ENCODE data around the gene C19orf53. TPM values are rescaled to one million over a fixed set of nuclear protein-coding genes. Genes with fewer than 3 reads are reported as not detected.
A peak's percentile ranks its signal among the peaks of the same experiment; 100 is the strongest.
"Not testable (repeated sequence)": the region's sequence is repeated elsewhere in the genome, so short reads cannot be mapped to it uniquely, and the experiment has no call there.

Gene C19orf53
- total RNA-seq, 4 donors from 2014 or later = 187 to 290 (median 235) TPM

DNA sequence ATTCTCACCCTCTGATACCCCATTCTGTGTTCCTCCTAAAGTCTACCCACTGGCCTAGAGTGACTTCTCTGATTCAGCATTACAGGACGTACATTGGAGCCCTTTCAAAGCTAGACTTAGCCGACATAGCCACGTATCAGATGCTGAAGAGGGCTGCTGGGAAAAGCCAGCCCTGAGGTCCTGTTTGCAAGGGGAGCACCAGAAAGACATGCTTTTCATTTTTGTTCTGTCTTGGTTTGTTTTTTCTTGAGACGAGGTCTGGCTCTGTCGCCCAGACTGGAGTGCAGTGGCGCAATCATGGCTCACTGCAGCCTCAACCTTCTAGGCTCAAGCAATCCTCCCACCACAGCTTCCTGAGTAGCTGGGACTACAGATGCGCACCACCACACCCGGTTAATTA lies 14.7 kb downstream of the C19orf53 start:
- Histone ChIP-seq H3K27ac (peak overlapping the region in 3 of 4 donors; percentile 77 to 90 (median 88)), H3K4me3 (no peak overlapping the region), H3K4me1 (peaks cover 0 to 39% (median 10%) of the 10 kb centered on the region in 4 donors), H3K27me3 (no peaks in the 10 kb centered on the region), H3K36me3 (no peaks in the 10 kb centered on the region), H3K9me3 (no peaks in the 10 kb centered on the region)
- 48 to 52% methylated on average over 8 of the region's 8 CpGs for WGBS, 2 donors
- DNase-seq (ENCODE audit: low spot score in 2 of 2) = no peak
- TF ChIP-seq POLR2A (IDR thresholded peaks at IDR 0.05) = no peak
- TF ChIP-seq, protein P1, sequence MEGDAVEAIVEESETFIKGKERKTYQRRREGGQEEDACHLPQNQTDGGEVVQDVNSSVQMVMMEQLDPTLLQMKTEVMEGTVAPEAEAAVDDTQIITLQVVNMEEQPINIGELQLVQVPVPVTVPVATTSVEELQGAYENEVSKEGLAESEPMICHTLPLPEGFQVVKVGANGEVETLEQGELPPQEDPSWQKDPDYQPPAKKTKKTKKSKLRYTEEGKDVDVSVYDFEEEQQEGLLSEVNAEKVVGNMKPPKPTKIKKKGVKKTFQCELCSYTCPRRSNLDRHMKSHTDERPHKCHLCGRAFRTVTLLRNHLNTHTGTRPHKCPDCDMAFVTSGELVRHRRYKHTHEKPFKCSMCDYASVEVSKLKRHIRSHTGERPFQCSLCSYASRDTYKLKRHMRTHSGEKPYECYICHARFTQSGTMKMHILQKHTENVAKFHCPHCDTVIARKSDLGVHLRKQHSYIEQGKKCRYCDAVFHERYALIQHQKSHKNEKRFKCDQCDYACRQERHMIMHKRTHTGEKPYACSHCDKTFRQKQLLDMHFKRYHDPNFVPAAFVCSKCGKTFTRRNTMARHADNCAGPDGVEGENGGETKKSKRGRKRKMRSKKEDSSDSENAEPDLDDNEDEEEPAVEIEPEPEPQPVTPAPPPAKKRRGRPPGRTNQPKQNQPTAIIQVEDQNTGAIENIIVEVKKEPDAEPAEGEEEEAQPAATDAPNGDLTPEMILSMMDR (IDR thresholded peaks at IDR 0.05) = no peak
- no peak for TF ChIP-seq EP300 (IDR thresholded peaks at IDR 0.05)

DNA sequence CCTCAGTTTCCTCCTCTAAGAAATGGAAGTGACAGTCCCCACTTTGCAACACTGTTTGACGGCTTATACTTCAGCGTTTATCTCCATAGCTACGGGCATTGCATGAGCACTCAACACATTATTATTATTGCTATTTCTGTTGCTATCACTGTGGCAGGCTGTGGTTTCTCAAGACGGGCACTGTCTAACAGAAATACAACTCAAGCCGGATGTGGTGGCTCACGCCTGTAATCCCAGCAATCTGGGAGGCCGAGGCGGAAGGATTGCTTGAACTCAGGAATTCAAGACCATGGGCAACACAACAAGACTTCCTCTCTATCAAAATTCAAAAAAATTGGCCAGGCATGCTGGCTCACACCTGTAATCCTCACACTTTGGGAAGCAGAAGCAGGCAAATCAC lies 16.1 kb downstream of the C19orf53 start:
- H3K27ac ChIP-seq = no peak overlapping the region
- H3K9me3 ChIP-seq = no peaks in the 10 kb centered on the region
- TF ChIP-seq POLR2A (IDR thresholded peaks at IDR 0.05) (no peak), EP300 (IDR thresholded peaks at IDR 0.05) (no peak)
- TF ChIP-seq, protein P1 (IDR thresholded peaks at IDR 0.05) = no peak

DNA sequence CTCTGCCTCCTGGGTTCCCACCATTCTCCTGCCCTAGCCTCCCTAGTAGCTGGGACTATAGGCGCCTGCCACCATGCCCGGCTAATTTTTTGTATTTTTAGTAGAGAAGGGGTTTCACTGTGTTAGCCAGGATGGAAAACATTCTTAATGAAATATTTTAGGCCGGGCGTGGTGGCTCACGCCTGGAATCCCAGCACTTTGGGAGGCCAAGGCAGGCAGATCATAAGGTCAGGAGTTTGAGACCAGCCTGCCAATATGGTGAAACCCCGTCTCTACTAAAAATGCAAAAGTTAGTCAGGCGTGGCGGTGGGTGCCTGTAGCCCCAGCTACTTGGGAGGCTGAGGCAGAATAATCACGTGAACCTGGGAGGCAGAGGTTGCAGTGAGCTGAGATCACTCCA lies 19.1 kb downstream of the C19orf53 start:
- 69 to 74% methylated on average over 9 of the region's 9 CpGs for WGBS, 2 donors
- H3K4me1 ChIP-seq = peaks cover 0 to 46% (median 26%) of the 10 kb centered on the region in 4 donors
- H3K27me3 ChIP-seq; H3K36me3 ChIP-seq; DNase-seq (ENCODE audit: low spot score in 2 of 2); H3K9me3 ChIP-seq; H3K4me3 ChIP-seq: not testable (repeated sequence)
- peak overlapping the region in 1 of 4 donors; percentile 85 for H3K27ac ChIP-seq

More for the DNA sequence above, 16.1 kb downstream of the C19orf53 start:
- no peaks in the 10 kb centered on the region for H3K36me3 ChIP-seq
- no peak for DNase-seq (ENCODE audit: low spot score in 2 of 2)
- no peak overlapping the region for H3K4me3 ChIP-seq
- H3K4me1 ChIP-seq = peaks cover 0 to 35% (median 15%) of the 10 kb centered on the region in 4 donors
- H3K27me3 ChIP-seq = no peaks in the 10 kb centered on the region
- WGBS, 2 donors = 78 to 80% methylated on average over 8 of the region's 8 CpGs

DNA sequence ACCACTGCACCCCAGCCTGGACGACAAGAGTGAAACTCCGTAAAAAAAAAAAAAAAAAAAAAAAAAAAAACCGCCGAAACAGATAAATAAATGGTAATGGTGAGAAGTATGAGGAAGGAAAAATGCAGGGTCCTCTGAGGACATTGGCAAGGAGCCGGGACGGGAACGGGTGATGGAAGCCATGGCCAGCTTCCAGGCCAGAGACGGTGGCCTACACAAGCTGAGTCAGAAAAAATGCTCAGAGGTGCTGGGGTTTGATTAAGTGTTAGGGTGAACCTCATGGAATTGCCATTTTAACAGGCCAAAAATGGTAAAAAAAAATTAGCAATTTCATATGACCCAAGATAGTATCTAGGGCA lies 20.1 kb downstream of the C19orf53 start:
- peak; percentile 58 to 86 for DNase-seq (ENCODE audit: low spot score in 2 of 2)
- Histone ChIP-seq H3K4me3 (peak overlapping the region; percentile 54 to 94 (median 72)), H3K27ac (peak overlapping the region; percentile 74 to 98 (median 86)), H3K9me3 (no peaks in the 10 kb centered on the region), H3K36me3 (no peaks in the 10 kb centered on the region), H3K27me3 (no peaks in the 10 kb centered on the region), H3K4me1 (peaks cover 0 to 39% (median 25%) of the 10 kb centered on the region in 4 donors)
- no peak for TF ChIP-seq POLR2A (IDR thresholded peaks at IDR 0.05)
- no peak for TF ChIP-seq EP300 (IDR thresholded peaks at IDR 0.05)
- TF ChIP-seq, protein P1 (IDR thresholded peaks at IDR 0.05) = no peak
- 2 to 4% methylated on average over 8 of the region's 8 CpGs for WGBS, 2 donors

DNA sequence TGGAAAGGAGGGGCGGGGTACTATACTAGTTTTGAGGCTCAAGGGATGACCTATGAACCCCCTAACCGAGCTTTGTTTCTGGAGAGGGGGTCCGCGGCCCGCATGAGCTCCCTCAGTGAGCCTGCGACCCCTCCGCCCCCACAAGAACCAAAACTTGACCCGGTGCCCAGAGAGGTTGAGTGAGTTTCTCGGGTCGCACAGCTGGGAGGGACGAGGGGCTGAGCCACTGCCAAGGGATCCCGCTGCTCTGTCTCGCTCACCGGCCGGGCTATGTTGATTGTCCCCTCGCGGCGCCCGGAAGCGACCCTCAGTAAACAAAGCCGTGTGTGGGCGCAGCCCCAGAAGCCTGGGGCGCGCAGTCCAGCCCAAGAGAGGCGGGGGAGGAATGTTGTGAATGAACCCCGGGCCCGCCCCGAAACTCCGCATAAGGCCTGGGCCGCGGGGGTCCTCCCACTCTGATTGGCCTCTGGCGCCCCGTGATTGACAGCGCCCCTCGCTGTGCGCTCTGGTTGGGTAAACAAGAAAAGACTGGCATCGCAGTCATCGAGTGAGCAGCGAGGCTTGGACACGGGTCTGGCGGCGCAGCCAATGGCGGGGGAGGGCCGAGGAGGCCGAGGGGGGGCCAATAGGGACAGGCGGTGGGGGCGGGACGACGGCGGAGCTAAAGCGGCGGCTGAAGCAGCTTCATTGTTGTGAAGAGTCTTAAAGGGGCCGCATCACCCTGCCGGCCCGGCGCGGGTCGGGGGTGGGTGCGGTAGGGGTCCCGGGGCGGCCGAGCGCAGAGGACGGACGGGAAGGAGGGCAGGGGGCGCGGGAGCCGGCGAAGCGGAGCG lies 20.7 kb downstream of the C19orf53 start, which contains the start of gene ZSWIM4:
ZSWIM4 (plus strand) TSS at position 687 of the 833 bp plus-strand sequence. CDS start 206 bp downstream, outside the sequence.
- WGBS, 2 donors = 0 to 1% methylated on average over 45 to 51 of the region's 71 CpGs
- H3K27ac ChIP-seq = peak within 1 kb of the TSS; percentile 85 to 98 (median 92)
- peak; percentile 98 to 99 for DNase-seq (ENCODE audit: low spot score in 2 of 2)
- TF ChIP-seq POLR2A (IDR thresholded peaks at IDR 0.05) = peak in 1 of 2 donors; percentile 61
- TF ChIP-seq EP300 (IDR thresholded peaks at IDR 0.05) = peak; percentile 46 to 76
- TF ChIP-seq, protein P1 (IDR thresholded peaks at IDR 0.05) = peak in 1 of 5 experiments; percentile 19
- H3K4me3 ChIP-seq = peak within 1 kb of the TSS; percentile 54 to 94 (median 72)
- H3K27me3 ChIP-seq = no peaks in the 10 kb centered on the region
- H3K36me3 ChIP-seq = no peaks in the 10 kb centered on the region
- H3K4me1 ChIP-seq = peaks cover 0 to 39% (median 25%) of the 10 kb centered on the region in 4 donors
- H3K9me3 ChIP-seq = no peaks in the 10 kb centered on the region
